ENCODE results near the gene PDS5B.

- TF ChIP-seq EZH2 (IDR thresholded peaks at IDR 0.05; ENCODE audit: insufficient read depth, poor library complexity, severe bottlenecking) (no peak), EZH2phosphoT487 (IDR thresholded peaks at IDR 0.05; ENCODE audit: insufficient read depth, low read depth) (no peak)
These were observed 52.5 kb downstream of the PDS5B start for GRCh38 chr13:32638739-32639138.
